ENCODE measurements around the gene SLC27A5. TPM values are rescaled to one million over a fixed set of nuclear protein-coding genes. Genes with fewer than 3 reads are reported as not detected.
"Not testable (repeated sequence)": the region's sequence is repeated elsewhere in the genome, so short reads cannot be mapped to it uniquely, and the experiment has no call there.

Gene SLC27A5
- total RNA-seq, 1 donor: 3.0 TPM

DNA sequence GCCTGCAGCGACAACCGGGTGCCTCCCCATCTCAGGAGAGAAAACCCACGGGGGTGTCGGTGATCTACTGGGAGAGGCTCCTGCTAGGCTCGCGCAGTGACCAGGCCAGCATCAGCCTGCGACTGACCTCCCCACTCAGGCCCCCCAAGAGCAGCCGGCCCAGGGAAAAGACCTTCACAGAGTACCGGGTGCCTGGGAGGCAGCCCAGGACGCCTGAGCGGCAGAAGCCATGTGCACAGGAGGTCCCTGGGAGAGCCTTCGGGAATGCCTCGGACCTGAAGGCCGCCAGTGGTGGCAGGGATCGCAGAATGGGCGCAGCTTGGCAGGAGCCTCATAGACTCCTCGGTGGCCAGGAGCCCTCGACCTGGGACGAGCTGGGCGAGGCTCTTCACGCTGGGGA is 56.5 kb downstream of the SLC27A5 start:
- no peak overlapping the region for H3K4me3 ChIP-seq (ENCODE audit: low read depth, low read length)
- TF ChIP-seq, protein P1, sequence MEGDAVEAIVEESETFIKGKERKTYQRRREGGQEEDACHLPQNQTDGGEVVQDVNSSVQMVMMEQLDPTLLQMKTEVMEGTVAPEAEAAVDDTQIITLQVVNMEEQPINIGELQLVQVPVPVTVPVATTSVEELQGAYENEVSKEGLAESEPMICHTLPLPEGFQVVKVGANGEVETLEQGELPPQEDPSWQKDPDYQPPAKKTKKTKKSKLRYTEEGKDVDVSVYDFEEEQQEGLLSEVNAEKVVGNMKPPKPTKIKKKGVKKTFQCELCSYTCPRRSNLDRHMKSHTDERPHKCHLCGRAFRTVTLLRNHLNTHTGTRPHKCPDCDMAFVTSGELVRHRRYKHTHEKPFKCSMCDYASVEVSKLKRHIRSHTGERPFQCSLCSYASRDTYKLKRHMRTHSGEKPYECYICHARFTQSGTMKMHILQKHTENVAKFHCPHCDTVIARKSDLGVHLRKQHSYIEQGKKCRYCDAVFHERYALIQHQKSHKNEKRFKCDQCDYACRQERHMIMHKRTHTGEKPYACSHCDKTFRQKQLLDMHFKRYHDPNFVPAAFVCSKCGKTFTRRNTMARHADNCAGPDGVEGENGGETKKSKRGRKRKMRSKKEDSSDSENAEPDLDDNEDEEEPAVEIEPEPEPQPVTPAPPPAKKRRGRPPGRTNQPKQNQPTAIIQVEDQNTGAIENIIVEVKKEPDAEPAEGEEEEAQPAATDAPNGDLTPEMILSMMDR (IDR thresholded peaks at IDR 0.05; ENCODE audit: insufficient read depth, low read depth, low read length): no peak
- DNase-seq (ENCODE audit: low read depth): no peak

DNA sequence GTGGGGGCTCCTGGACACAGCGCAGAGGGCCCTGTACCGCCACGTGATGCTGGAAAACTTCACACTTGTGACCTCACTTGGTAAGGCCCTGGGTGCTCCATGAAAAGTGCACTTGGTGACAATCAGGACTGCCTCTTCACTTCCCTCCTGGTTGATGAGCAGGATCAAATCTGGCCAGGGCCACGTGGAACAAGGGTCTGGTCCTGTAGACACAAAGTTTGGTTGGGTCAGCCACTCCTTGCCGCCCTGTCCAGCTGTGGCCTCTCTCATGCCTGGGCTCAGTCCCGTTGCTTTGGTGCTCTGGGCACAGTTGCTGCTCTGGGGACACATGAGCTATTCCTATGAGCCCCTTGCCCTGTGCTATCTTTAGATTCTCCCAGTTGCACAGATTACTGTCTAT is 58.0 kb downstream of the SLC27A5 start:
- TF ChIP-seq, protein P1 (IDR thresholded peaks at IDR 0.05; ENCODE audit: insufficient read depth, low read depth, low read length): no peak
- DNase-seq (ENCODE audit: low read depth): no peak
- H3K4me3 ChIP-seq (ENCODE audit: low read depth, low read length): no peak overlapping the region

DNA sequence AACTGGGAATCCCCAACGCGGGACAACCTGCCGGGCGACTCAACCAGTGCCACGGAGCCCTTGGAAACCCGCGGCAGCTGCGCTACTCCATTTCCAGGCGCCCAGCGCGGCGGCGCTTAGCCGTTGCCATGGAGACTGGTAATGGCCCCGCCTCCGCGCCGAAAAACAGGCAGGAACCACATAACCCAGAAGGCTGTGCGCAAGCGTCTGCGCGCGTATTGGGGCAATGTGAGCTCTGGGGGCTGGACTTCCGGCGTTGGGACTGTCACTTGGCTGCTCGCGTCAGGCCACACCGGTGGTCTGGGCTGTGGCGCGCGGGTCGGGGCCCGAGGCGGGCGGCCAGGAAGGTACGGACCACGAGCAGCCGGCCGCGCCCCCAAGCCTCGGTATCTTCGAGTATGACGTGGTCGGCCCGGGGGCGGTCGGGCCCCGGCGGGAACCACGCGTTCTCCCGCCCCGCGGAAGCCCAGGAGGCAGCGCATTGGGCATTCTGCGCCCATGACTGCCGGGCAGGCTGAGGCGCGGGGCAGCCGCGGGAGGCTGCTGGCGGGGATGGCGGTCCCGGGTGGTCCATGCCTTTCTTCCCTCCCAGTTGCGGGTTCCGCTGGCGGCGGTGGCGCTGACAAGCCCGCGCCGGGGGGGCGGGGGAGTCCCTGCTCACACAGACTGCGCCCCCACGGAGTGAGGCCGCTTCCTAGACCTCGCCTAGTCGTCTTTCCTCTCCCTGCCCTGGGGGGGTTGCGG is 60.3 kb downstream of the SLC27A5 start, which contains the start of gene ZNF324B:
Gene ZNF324B (plus strand): TSS at position 265 of the 744 bp plus-strand sequence. CDS start 2,080 bp downstream, outside the sequence.
- peak within 1 kb of the TSS; percentile 77 for H3K4me3 ChIP-seq (ENCODE audit: low read depth, low read length)
- TF ChIP-seq, protein P1 (IDR thresholded peaks at IDR 0.05; ENCODE audit: insufficient read depth, low read depth, low read length): no peak
- peak; percentile 95 for DNase-seq (ENCODE audit: low read depth)

DNA sequence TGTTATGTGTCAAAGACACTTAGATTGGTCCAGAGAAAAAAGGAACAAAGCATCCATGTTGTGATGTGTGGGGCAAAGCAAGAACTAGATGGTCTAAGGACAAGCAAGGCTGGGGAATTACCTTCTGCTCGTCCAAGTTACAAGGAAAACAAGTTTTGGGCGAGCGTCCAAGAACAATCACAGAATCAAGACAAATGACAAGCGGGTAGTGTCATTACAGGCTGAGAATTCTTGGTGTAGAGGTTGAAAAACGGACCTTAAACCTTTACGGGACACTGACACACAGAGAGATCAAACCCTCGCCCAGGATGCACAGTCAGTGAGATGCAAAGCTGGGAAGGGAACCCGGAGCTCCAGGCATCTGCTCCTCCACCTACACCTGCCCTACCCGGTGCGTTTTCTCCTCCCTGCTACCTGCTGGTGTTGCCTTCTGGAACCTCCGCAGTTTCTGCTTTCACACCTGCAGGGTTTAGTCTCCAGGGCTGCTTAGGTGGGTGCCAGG is 60.9 kb downstream of the SLC27A5 start:
- H3K4me3 ChIP-seq (ENCODE audit: low read depth, low read length): peak overlapping the region; percentile 77
- TF ChIP-seq, protein P1 (IDR thresholded peaks at IDR 0.05; ENCODE audit: insufficient read depth, low read depth, low read length): no peak
- no peak for DNase-seq (ENCODE audit: low read depth)

DNA sequence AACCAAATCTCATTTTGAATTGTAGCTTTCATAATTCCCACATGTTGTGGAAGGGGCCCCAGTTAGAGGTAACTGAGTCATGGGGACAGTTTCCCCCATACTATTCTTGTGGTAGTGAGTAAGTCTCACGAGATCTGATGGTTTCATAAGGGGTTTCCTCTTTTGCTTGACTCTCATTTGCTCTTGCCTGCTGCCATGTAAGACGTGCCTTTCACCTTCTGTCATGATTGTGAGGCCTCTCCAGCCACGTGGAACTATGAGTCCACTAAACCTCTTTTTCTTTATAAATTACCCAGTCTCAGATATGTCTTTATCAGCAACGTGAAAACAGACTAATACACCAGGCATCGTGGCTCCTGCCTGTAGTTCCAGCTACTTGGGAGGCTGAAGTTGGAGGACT is 61.8 kb downstream of the SLC27A5 start:
- DNase-seq (ENCODE audit: low read depth): not testable (repeated sequence)

DNA sequence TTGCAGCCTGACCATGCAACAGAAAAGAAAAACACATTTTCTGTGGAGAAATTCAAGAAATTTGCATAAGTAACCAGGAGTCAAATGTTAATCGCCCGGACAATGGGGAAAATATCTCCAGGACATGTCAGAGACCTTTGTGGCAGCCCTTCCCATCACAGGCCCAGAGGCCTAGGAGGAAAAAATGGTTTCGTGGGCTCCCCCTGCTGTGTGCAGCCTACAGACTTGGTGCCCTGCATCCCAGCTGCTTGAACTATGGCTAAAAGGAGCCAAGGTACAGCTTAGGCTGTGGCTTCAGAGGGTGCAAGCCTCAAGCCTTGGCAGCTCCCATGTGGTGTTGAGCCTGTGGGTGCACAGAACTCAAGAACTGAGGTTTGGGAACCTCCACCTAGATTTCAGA is 62.9 kb downstream of the SLC27A5 start:
- not testable (repeated sequence) for DNase-seq (ENCODE audit: low read depth); H3K4me3 ChIP-seq (ENCODE audit: low read depth, low read length)

More for the DNA sequence above, 61.8 kb downstream of the SLC27A5 start:
- H3K4me3 ChIP-seq (ENCODE audit: low read depth, low read length): not testable (repeated sequence)

Small RNAs within 50 kb of the gene (small RNA-seq; reads per million reads assigned to genes)
- 0.56 reads per million for gene MIR6807
- gene RN7SL525P: not detected
- gene RN7SL693P: not detected
- gene RNU6-1337P: not detected

Other genes with a start within 250 kb of the SLC27A5 start
- gene ZNF8, start 233.0 kb downstream of the SLC27A5 start, total RNA-seq: 6.4 and 9.5 TPM in 2 replicates
- gene ERVK3-1, start 206.6 kb downstream of the SLC27A5 start, total RNA-seq: 30.6 and 34.5 TPM in 2 replicates
- 2.6 and 3.0 TPM in 2 replicates for gene ZSCAN22, start 185.0 kb downstream of the SLC27A5 start, total RNA-seq
- 1.3 TPM in 2 replicates for gene A1BG, start 158.5 kb downstream of the SLC27A5 start, total RNA-seq
- gene ZNF497, start 149.2 kb downstream of the SLC27A5 start, total RNA-seq: 0.32 and 0.86 TPM in 2 replicates
- 1.7 and 2.9 TPM in 2 replicates for gene ZNF837, start 131.0 kb downstream of the SLC27A5 start, total RNA-seq
- 1,142 and 1,183 TPM in 2 replicates for gene RPS5, start 124.7 kb downstream of the SLC27A5 start, total RNA-seq
- gene RNF225, start 116.3 kb downstream of the SLC27A5 start, total RNA-seq: under 0.01 TPM in 1 of 2 replicates, not detected in the other
- gene ZNF584, start 103.3 kb downstream of the SLC27A5 start, total RNA-seq: 18.4 and 26.3 TPM in 2 replicates
- 8.7 and 11.7 TPM in 2 replicates for gene ZNF132, start 71.8 kb downstream of the SLC27A5 start, total RNA-seq
- gene ZNF324B, start 60.4 kb downstream of the SLC27A5 start, total RNA-seq: 10.4 and 11.6 TPM in 2 replicates
- gene ZNF324, start 44.9 kb downstream of the SLC27A5 start, total RNA-seq: 16.8 and 17.4 TPM in 2 replicates
- gene ZNF446, start 35.6 kb downstream of the SLC27A5 start, total RNA-seq: 7.3 and 8.7 TPM in 2 replicates
- 4.7 and 6.1 TPM in 2 replicates for gene ZBTB45, start 7.8 kb upstream of the SLC27A5 start, total RNA-seq
- gene TRIM28, start 32.1 kb upstream of the SLC27A5 start, total RNA-seq: 295 and 389 TPM in 2 replicates
- 111 and 120 TPM in 2 replicates for gene CHMP2A, start 43.1 kb upstream of the SLC27A5 start, total RNA-seq
- gene UBE2M, start 46.6 kb upstream of the SLC27A5 start, total RNA-seq: 78.3 and 81.6 TPM in 2 replicates
- gene MZF1, start 61.3 kb upstream of the SLC27A5 start, total RNA-seq: 15.5 and 16.1 TPM in 2 replicates

All from fibroblast of villous mesenchyme (primary cell).